22Rv1 (cell line): ENCODE results near the gene LGALS3BP.

Experiments used
- ZFX ChIP-seq: fragments of 450-650 bp; IDR thresholded peaks from 2 replicates; pipeline ENCODE4 v1.6.1; 2017; ENCODE audit warnings: antibody characterized with exemption, borderline replicate concordance
- TF ChIP-seq, protein P1 (sequence below): fragments of 450-650 bp; IDR thresholded peaks from 2 replicates; pipeline ENCODE4 v1.5.1; 2017; ENCODE audit warnings: mild to moderate bottlenecking

- TF ChIP-seq, protein P1, sequence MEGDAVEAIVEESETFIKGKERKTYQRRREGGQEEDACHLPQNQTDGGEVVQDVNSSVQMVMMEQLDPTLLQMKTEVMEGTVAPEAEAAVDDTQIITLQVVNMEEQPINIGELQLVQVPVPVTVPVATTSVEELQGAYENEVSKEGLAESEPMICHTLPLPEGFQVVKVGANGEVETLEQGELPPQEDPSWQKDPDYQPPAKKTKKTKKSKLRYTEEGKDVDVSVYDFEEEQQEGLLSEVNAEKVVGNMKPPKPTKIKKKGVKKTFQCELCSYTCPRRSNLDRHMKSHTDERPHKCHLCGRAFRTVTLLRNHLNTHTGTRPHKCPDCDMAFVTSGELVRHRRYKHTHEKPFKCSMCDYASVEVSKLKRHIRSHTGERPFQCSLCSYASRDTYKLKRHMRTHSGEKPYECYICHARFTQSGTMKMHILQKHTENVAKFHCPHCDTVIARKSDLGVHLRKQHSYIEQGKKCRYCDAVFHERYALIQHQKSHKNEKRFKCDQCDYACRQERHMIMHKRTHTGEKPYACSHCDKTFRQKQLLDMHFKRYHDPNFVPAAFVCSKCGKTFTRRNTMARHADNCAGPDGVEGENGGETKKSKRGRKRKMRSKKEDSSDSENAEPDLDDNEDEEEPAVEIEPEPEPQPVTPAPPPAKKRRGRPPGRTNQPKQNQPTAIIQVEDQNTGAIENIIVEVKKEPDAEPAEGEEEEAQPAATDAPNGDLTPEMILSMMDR, result no peak
- TF ChIP-seq ZFX, result no peak
Observed at GRCh38 chr17:78961571-78961970, 18.2 kb downstream of the LGALS3BP start.
